Suppressor macrophage treated with lipopolysaccharide for 4 hours (primary cell): ENCODE measurements around the gene SBF2.

Source experiments
- DNase-seq: peaks from one replicate; pipeline ENCODE4 v3.0.0-alpha.2; 2020

SBF2 gene

DNA sequence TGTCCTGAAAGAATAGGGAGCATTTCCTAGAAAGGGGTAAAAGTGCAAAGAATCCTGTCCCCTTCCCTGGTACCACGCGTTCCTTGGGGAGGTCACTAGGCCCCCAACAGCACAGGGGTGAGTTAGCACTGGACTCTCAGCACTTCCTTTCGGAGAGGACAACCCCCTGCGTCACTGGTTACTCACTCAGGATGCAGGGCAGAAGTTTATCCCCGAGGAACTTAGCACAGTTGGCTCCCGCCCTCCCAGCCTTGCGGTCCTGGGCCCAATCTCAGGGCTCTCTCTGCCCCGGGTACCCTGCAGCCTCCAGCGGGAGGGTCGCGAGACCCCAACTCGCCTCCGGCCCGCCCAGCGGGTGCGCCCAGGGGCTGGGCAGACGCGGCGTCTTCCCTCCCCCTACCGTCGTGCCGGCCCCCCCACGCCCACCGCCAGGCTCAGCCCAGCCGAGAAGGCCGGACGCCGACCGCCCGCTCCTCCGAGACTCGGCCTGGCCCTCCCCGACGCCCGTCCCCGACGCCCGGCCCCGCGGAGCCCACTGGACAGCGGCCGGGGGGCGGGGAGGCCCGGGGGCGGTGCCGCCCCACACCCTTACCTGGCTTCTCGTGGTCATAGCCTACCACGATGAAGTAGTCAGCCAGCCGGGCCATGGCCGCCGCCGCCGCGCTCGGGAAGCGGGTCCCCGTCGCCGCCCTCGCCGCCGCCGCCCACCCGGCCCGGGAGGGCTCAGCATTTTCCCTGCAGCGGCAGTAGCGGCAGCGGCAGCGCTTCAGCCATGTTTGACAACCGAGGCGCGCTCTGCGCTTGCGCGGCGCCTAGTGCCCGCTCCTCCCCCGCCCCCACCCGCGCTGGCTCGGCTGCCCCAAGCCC, at the start of gene SBF2:
TSS of gene SBF2 (minus strand) at position 797 of the 867 bp plus-strand sequence. CDS start at position 647, 150 bp downstream.
- DNase-seq, result peak; percentile 94

DNA sequence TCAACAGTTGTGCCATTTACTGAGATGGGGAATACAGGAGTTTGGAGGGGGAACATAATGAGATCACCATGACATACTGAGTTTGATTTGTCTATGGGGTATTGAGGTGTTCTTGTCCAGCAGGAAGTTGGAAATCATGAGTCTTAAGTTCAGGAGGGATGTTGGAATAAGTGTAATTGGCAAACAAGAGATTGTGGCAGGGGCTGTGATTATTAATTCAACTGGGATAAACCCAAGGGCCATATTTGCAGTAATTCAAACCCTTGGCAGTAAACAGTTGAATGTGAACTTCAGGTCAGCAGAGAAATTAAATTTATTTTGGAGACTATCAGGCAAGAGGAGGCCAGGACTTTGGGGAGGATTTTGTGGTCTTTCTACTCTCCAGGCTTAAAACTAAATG, 44.3 kb upstream of the SBF2 start:
- DNase-seq, result no peak

DNA sequence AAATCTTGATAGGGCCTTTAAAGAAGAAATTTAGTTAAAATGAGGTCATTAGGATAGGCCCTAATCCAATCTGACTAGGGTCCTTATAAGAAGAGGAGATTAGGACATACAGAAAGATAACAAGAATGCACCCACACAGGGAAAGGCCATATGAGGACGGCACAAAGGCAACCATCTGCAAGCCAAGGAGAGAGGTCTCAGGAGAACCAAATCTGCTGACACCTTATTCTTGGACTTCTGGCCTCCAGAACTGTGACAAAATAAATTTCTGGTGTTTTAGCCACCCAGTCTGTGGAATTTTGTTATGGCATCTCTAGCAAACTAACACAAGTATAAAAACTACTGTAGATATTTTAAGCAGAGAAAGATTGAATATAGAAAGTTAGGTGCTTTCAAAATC, 39.5 kb upstream of the SBF2 start:
- DNase-seq, result no peak

DNA sequence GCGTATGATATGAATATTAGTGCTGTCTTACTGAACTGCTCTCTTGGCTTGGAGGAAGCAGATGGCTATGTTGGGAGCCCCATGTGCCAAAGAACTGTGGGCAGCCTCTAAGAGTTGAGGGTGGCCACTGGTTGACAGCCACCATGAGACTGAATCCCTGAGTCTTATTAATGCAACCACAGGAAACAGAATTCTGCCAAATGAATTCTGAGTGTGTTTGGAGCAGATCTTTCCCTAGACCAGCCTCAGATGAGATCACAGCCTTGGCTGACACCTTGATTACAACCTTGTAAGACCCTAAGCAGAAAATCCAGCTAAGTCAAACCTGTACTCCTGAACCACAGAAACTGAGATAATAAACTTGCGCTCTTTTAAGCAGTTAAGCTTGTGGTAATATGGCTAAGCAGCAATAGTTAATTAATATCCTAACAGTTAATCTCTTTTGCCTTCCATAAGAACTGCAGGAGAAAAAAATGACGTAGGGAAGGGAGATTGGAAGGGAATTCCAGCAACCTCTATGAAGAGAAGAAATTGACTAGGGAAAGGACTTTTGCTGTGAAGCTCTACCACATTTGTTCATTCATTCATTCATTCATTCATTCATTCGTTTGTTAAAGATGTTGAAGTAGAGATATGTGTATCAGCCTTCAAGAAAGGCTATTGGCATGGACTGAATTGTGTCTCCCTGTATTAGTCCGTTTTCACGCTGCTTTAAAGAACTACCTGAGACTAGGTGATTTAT, 37.7 kb upstream of the SBF2 start:
- DNase-seq, result no peak

DNA sequence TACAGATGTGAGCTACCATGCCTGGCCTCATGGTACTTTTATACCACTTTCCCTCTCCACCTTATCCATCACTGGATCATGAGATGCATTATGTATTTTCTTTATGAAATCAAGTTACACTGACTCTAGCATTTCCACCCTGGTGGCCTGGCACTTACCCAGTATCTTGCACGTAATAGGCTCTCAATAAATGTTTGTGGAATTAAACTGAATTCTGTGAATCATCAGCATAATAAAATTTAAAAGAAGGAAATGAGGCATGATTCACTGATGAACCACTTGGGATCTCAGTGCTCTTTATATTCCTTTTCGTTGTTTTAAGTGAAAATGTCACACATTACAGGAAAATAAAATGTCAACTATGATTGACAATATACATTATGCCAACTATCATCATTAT, 35.9 kb upstream of the SBF2 start:
- peak; percentile 36 for DNase-seq

DNA sequence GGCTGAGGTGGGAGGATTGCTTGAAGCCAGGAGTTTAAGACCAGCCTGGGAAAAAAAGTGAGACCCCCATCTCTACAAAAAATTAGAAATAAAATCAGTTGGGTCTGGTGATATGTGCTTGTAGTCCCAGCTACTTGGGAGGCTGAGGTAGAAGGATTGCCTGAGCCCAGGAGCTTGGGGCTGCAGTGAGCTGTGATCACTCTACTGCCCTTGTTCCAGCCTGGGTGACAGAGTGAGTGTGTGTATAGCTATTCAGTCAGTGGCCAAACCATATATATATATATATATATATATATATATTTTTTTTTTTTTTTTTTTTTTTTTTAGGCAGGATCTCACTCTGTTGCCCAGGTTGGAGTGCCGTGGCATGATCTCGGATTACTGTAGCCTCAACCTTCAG, 35.3 kb upstream of the SBF2 start:
- no peak for DNase-seq

DNA sequence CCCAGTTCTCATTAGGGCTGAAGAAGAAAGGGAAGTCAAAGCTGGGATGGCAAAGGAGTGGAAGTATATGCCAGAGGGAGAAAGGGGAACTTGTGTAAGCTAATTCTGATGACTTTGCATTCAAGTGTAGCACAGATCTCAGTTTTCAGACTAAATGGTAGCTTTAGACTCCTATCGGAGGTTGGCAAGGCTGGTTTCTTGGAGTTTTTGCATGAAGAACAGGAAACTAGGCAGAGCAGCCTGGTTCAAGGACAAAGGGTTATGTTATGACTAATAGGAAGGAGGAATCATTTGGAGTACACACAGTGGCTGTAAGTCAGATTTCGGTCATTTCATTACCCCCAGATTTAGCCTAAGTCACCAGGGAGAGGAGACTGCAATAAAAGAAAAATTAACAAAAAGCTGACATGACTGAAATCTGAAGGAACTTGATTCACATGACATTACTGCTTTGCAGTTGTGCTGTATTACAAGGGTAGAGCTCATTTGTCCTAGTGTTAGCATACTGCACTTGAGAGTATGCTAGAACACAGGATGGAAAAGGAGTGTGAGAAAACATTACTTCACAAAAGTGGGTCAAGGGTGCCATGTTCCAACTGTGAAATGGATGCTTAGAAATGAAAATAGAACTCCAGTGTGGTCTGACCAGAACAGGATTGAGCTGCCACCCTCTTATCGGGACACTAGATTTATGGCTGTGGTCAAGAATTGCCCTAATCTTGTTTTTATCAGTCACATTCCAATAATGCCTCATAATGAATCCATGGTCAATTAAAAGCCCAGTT, 34.5 kb upstream of the SBF2 start:
- DNase-seq, result peak; percentile 80

DNA sequence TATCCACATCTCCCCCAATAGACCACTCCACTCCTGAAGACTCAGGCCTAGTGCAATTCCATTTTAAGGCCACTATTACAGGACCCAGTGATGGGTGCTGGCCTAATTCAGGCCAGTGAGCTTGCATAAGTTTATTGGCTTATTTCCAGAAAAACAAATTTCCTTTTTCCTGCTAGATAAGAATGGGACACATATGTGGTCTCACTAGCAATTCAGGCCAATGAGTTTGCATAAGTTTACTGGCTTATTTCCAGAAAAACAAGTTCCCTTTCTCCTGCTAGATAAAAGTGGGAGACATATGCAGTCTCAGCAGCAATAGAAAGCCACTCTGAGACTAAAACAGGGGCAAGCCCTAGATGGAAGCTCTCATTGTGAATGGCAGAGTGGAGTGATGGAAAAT, 33.2 kb upstream of the SBF2 start:
- peak; percentile 32 for DNase-seq

DNA sequence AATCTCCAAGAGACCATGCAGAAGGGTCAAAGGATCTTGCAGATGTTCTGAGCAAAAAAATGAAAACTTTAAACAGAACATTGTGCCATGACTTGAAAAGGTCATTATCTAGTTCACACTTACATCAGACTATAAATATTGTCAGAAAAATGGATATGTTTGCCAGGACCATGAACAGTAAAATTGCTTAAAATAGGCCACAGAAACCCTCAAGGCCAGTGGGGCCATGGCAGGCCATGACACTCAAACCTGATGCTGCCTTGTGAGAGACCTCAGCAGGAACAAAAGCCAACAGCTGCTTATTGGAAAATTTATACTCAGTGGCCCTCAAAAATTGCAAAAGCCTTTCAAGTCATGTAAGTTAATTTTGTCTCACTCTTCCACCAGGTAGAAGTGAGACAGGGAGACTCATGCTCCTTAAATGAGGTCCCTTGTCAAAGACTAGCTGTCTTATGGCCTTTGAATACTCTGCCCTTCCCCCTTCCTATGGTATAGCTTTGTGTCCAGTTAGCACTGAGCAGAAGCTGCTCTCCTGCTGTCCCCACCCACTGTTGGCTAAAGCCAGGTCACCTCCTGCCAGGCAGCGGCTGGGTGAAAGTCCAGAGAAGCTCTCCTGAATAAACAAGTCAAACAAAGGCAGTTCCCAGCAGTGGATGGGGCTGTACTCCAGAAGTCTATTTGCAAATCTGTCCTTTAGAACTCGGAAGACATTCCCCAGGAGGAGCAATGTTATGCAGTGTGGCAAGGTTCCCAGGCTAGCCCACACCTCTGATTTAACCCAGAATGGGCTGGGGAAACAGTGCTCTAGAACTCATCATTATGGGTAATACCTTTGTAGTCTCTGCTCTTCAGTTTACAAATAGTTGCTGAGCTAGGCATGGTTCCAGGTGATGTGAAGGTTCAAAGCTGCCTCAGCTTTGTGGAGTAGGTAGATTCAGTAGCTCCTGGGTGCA, 32.3 kb upstream of the SBF2 start:
- DNase-seq, result no peak

DNA sequence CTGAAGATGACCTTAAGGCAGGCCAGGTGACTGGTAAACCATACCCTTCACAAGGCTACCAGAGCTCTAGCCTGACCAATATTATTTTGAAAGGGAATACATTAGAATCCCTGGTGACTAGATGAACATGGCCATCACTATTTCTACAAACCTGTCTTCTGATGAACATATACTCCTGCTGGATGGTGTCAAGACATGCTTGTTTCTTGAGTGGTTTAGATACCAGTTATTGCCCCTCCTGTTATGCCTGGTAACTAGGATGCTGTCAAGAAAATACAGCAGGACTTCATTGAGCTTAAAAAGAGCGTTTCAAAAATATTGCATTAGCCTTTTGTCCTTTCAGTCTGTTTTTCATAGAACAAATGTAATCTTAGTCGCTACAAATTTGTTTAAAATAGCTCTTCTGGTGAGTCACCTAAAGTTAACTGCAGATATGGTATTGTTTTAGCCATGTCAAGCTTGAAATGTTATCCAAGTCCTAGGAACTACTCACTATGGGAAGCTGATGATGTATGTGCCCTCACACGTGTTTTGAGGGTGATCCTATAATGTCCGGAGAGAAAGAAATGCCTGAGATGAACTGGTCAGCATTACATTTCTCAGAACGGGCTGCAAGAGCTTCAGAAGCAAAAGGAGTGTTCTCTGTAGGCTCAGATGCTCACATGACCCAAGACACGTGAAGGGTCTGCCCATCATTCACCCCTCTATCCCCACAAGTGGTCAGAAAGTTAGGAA, 31.4 kb upstream of the SBF2 start:
- DNase-seq, result no peak

DNA sequence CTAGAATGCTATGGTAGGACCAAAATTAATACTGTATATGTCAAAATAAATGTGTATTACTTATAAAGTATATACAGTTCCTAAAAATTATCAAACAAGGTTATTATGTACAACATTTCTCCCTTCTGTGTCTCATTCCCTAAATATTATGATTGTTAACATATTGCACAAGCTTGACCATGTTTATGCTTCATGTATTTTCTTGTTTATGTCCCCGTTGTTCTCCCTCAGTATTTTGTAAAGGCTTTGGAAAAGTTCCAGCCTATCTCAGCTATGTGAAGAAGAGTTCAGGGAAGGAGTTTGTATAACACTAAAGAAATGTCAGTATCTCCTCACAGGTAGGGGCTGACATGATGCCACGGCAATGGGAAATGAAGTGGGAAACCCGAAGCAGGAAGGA, 30.5 kb upstream of the SBF2 start:
- no peak for DNase-seq

DNA sequence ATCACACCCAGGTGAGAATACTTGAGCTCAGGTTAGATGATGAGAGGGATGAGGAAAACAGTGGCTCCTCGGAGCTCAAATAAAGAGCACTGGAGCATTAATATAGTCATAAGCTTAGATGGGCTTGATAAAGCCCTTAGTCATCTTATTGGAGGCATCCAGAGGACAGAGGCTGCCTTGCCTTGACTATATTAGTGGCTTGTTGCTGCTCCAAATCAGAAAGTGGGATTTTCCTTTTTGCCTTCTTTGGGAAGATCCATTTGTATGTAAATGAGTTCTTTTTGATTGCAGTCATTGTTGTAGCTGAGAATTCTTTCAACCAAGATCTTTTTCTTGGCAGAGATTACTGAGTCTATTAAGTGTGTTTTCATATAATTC, 29.8 kb upstream of the SBF2 start:
- no peak for DNase-seq

DNA sequence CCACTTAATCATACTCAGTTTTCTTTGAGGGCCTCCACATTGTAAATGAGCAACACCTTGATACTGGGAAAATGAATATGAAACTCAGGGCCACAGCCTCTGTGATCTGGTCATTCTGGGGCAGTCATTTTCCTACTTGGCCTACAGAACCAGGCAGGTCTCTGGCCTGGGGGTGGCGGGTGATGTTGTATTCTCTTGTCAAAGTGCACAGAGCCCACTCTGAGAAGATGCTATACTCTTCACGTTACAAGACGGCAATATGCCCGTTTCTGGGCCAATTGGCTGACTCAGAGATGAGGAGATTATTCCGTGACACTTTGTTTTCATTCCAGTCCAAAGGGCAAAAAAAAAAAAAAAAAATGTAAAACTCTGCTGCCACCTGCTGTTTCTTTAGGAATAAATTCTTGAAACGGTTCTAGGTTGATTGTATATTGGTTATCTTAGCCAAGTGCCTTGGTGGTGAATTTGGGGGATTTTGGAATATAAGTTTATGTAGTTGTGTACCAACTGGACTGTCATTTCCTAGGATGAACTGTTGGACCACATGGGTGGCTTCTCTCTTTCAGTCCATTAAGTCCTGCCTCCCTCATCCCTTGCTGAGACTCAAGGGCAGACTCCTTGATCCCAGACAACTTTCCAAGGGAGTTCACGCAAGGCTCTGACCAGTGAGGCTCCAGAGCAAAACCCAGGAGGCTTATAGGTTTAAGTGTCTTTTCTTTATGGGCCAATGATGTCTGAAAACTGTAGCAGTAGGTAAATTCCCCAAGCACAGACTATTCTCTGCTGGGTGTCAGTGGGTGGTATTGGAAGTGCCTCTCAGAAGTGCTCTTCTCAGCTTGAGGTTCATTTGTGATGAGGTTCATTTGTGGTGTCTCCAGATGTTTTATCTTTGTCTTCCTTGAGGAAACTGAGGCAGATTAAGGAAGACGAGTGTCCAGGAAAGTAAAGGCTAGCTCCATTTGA, 29.1 kb upstream of the SBF2 start:
- DNase-seq, result peak; percentile 88

DNA sequence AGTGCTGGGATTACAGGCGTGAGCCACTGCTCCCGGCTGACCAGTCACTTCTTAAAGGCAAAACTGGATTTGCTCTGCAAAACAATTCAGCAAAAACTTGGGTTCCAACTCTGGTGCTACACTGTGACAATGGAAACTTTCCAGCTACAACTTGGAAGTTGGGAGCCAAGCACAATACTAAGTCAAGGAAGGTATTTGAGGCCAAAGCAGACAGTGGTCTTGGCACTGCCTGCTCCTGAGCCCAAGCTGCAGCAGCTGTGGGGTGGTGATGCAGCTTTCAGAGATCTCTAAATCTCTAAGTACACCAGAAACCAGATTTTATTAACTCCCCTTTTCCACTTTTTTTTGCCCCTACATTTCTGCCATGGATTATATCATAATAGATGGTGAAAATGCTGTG, 28.4 kb upstream of the SBF2 start:
- no peak for DNase-seq

DNA sequence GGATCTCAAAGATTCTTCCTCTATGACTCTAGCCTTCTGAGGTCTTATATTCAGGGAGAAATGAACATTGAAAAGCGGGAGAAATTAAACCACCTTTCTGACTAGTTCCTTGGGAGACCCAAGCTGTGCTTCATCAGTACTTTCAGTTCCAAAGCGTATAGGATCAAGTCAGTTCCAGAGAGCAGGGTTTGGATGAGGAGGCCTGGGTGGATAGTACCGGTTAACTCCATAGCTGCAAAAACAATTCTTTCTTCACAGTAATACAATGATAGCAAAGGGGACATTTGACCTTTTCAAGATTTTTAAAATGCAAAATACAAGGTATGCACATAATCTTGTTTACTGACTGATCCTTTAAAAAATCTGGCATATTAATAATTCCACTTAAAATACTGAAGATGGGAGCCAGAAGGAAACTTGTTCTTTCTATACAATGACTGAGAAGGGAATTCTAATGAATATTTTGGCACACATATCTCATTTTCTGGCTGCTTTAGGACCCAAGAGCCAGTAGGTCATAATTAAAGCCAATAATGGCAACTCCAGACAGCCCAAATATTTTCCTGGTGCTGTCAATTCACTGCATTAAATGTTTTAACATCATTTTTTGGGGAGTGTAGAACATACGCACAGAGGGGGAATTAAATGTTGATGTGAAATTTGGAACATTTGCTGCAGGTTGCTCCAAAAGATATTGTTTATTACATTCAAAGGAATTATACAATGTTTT, 26.9 kb upstream of the SBF2 start:
- no peak for DNase-seq

DNA sequence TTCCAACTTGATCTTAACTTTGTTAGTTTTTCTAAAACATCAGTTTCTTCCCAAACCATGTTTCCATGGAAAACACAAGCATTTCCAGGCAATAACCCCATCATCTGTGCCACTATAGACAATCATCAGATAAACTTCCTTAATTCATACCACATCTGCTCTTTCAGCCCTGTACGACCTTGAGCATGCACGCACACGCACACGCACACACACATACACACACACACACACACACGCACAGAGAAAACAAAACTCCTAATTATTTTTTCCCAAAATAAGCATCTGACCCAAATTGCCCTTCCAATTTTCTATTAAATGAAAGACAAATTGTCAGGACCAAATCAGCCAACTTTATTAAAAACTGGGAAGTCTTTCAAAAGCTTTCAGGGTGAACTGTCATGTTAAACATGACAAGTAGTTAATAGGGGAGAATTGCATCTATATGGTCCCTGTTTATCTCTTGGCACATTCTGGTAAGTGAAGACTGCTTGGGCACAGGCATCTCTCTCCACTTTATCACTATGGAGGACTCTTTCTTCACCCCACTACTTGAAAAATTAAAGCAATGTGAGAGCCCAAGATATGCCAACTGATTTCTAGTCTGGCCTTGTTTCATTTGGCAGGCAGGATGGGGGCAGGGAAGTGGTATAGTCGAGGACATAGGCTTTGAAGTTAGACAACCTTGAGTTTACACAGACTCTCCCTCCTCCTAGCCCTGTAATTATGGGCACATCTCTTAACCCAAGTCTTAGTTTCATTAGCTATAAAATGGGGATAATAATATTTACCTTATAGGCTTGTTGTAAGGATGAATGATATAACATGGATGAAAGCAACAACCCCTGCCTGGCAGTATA, 25.9 kb upstream of the SBF2 start:
- DNase-seq, result no peak

DNA sequence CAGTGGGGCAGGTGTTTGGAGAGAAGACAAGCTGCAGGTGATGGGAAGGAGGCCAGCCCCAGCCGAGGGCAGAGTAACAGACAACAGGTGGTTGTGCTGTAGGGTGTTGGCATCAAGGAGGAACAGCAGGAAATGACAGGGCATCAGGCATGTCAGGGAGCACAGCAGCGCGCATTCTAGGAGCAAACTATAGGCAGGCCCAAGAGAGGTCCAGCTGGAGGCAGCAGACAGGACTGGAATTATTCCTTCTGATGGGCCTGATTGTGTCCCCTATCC, 24.4 kb upstream of the SBF2 start:
- DNase-seq, result no peak

DNA sequence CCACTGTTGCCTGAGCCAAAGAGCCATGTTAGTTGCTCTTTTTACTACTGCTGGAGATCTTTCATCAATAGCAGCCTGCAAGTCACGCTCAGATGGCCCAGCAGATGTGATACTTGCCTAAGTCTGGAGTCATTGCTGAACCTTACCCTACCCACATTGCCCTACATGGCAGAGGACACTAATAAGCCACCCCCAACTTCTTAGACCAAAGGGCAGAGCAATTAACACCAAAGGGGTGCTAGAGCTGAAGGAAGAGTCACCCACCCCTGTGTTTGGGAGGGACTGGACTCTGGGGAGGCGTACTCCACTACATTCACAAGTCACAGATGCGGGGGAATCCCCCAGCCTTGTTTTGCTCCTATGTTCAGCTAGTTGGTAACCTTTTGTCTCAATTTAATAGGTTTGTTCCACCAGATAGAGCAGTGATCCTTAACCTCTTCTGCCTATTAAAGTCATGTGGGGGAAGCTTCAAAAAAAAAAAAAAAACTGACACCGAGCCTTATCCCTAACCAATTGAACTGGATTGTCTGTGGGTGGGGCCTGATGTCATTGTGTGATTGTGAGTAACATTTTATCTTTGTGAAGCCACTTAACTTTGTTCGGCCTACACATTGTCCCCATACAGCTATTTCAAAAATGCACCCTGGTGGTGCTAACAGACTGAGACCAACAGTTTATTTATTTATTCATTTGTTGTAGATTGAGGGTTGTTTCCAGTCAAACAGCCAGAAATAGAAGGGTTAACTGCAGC, 23.9 kb upstream of the SBF2 start:
- no peak for DNase-seq
